Calu3 (cell line): Measurements from ENCODE around the gene HMX3. TPM values are rescaled to one million over a fixed set of nuclear protein-coding genes. Genes with fewer than 3 reads are reported as not detected.

Source experiments
- BruUV-seq: library from RNA; stranded (reverse); fragments of 400-500 nt; replicated peaks from 2 replicates; lab custom pipeline; 2021; lab: Mats Ljungman, UMichigan
- CTCF ChIA-PET: fragments of 300-600 bp; sonication (Branson Sonifier 250); formaldehyde crosslinking; loops from one replicate; lab custom pipeline; 2022; ENCODE audit warnings: antibody characterized with exemption; lab: Charles Lee
- DNase-seq: peaks from one replicate; pipeline ENCODE4 v3.0.0; 2022
- H3K27ac Mint-ChIP-seq: one replicate; pipeline ENCODE4 v1.8.0; 2022; ENCODE audit warnings: mixed read lengths; ENCODE audit not compliant: unreplicated experiment
- H3K27me3 Mint-ChIP-seq: one replicate; pipeline ENCODE4 v1.8.0; 2022; ENCODE audit warnings: mixed read lengths; ENCODE audit not compliant: unreplicated experiment
- H3K36me3 Mint-ChIP-seq: one replicate; pipeline ENCODE4 v1.8.0; 2022; ENCODE audit warnings: mild to moderate bottlenecking, moderate library complexity, mixed read lengths; ENCODE audit not compliant: insufficient read depth, unreplicated experiment
- H3K4me1 Mint-ChIP-seq: one replicate; pipeline ENCODE4 v1.8.0; 2022; ENCODE audit warnings: mild to moderate bottlenecking, low read depth, mixed read lengths; ENCODE audit not compliant: unreplicated experiment
- H3K4me3 Mint-ChIP-seq: one replicate; pipeline ENCODE4 v1.8.0; 2022; ENCODE audit warnings: mild to moderate bottlenecking, low read depth, moderate library complexity, mixed read lengths; ENCODE audit not compliant: unreplicated experiment
- H3K9me3 Mint-ChIP-seq: one replicate; pipeline ENCODE4 v1.8.0; 2022; ENCODE audit warnings: low read depth, mixed read lengths; ENCODE audit not compliant: unreplicated experiment
- intact Hi-C: fragments of 100-400 bp; cut with micrococcal nuclease; formaldehyde crosslinking; loops from one replicate; pipeline ENCODE4 v1.10.0; 2022; ENCODE audit not compliant: unreplicated experiment
- total RNA-seq: library from RNA; stranded (reverse); gene quantifications from 2 replicates; pipeline ENCODE4 v1.2.3, GENCODE V29; 2022
- TF ChIP-seq, protein P1 (sequence below): fragments of 200-600 bp; IDR thresholded peaks from one replicate; pipeline ENCODE4 v1.8.0; 2022; ENCODE audit warnings: antibody characterized with exemption; ENCODE audit not compliant: unreplicated experiment

The HMX3 gene
- total RNA-seq, 1 experiment from 2014 or later = not detected

DNA sequence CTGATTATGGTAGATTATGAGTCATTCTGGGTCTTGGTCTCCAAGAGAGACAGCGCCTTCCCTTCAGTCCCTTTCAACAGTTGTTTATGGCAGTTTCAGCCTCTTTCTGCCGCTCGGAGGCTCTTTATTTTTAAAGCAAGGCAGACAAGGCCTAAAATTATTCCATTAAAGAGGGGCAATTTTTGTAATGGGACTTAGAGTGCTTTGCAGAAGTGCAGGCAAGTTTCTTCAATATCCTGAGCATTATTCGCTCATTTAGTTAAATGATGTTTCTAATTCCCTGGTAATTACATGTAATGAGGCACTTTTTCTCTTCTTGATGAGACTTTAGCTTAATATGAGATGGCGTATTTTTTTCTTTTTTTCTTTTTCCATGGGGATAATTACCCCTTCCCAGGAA lies 52.0 kb downstream of the HMX3 start:
- CTCF ChIA-PET = no interaction called here
- Mint-ChIP-seq H3K4me3 (no peak overlapping the region), H3K9me3 (peaks cover 4% of the 10 kb centered on the region), H3K27ac (no peak overlapping the region), H3K36me3 (no peaks in the 10 kb centered on the region), H3K27me3 (no peaks in the 10 kb centered on the region), H3K4me1 (no peaks in the 10 kb centered on the region)
- TF ChIP-seq, protein P1, sequence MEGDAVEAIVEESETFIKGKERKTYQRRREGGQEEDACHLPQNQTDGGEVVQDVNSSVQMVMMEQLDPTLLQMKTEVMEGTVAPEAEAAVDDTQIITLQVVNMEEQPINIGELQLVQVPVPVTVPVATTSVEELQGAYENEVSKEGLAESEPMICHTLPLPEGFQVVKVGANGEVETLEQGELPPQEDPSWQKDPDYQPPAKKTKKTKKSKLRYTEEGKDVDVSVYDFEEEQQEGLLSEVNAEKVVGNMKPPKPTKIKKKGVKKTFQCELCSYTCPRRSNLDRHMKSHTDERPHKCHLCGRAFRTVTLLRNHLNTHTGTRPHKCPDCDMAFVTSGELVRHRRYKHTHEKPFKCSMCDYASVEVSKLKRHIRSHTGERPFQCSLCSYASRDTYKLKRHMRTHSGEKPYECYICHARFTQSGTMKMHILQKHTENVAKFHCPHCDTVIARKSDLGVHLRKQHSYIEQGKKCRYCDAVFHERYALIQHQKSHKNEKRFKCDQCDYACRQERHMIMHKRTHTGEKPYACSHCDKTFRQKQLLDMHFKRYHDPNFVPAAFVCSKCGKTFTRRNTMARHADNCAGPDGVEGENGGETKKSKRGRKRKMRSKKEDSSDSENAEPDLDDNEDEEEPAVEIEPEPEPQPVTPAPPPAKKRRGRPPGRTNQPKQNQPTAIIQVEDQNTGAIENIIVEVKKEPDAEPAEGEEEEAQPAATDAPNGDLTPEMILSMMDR = no peak
- BruUV-seq = no TSS peak
- DNase-seq = no peak
- intact Hi-C loops = no loop called here

Other genes with a start within 250 kb of the HMX3 start
- not detected in 2 replicates for gene FAM24A, start 225.4 kb upstream of the HMX3 start, total RNA-seq
- 7.8 and 8.3 TPM in 2 replicates for gene C10orf88, start 181.7 kb upstream of the HMX3 start, total RNA-seq
- 1.2 and 3.3 TPM in 2 replicates for gene PSTK, start 155.6 kb upstream of the HMX3 start, total RNA-seq
- 5.8 and 9.2 TPM in 2 replicates for gene IKZF5, start 127.2 kb upstream of the HMX3 start, total RNA-seq
- gene ACADSB, start 127.0 kb upstream of the HMX3 start, total RNA-seq = 8.7 and 11.3 TPM in 2 replicates
- not detected in 2 replicates for gene HMX2, start 12.2 kb downstream of the HMX3 start, total RNA-seq
- gene BUB3, start 18.4 kb downstream of the HMX3 start, total RNA-seq = 112 and 113 TPM in 2 replicates